ENCODE results near the gene FRMD4A.
"Not testable (repeated sequence)": the region's sequence is repeated elsewhere in the genome, so short reads cannot be mapped to it uniquely, and the experiment has no call there.

FRMD4A gene

GRCh38 chr10:14285941-14286560, 44.7 kb downstream of the FRMD4A start:
- DNase-seq, result no peak

DNA sequence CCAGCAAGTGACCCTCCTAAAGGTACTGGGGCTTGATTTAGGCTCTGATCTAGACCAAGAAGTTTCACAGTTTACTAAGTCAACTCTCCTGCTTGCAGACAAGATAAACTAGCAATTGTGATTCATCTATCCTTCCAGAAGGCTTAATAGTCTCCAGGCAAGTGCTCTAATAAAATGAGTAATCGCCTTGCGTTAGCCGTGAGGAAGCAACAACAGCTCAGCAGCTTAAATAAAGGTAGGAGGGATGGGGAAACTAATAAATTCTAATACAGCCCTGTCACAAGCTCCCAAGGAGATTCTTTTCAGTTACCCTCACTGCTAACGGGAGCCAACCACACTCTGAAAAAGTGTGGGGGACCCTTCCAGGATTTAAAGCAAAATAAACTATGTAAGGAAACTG, 48.4 kb downstream of the FRMD4A start:
- DNase-seq, result no peak

GRCh38 chr10:14278533-14278932, 52.2 kb downstream of the FRMD4A start:
- no peak for DNase-seq

DNA sequence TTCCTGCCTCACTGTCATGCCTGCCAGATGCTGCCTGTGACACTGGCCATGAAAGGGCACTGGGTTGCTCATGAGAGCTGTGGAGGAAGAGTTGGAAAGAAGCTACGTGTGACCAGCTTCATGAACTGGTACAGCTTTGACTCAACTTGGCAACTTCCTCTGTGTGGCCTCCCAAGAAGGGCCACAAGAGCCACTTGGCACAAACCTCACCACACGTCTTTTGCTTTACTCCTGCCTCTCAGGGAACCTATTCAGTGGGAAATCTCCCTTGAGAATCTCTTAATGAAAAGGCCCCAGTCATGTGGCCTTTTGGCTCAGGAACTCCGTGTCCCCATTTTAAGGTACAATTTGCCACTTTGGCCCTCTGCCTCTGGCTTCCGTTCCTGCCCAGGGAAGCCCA, 54.5 kb downstream of the FRMD4A start:
- DNase-seq, result no peak

DNA sequence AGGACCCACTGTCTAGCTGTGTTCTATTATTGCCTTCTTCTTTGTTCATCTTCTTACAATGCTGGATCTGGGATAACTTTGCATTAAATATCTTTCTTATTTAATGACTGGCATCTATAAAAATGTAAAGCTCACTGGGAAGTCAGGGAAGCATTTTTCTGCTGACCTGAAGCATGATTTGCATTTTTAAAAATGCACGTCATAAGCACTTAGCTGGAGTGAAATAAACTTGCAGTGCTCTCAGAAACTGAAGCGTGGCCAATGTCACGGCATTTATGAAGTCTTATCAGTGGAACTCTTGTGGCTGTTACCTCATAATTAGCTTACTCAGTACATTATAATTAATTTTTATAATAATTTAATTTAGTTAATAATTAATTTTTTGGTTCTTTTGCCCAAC, 59.1 kb downstream of the FRMD4A start:
- no peak for DNase-seq

- no peak for DNase-seq
These were observed 60.4 kb downstream of the FRMD4A start for GRCh38 chr10:14270370-14270769.

- DNase-seq, result no peak
These were observed 65.0 kb downstream of the FRMD4A start for GRCh38 chr10:14265709-14266108.

DNA sequence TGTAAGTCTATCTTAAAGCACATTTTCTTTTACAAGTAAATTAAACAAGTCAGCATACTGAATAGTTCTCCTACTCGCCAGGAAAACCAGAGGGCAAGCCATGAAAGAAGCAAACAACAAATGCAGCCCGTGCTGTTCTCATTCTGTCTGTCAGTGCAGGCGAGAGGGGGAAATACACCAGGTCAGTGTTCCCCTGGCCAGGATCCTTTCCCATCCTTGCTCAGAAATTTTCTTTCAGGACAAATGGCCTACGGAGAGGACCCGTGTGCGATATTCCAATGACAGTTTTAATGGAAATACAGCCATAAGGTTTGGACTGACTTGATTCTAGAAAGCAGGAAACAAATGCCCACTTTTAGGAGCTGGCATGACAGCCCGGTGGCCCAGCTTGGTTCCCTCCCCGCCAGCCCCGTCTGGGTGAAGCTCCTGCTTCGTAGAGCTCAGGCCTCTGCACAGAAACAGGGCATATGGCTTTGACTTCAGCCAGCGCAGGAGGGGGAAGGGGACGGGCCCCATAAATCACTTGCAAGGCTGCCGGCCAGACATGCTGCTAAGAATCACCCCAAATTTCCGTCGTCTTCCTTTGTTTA, 67.8 kb downstream of the FRMD4A start:
- DNase-seq, result no peak

DNA sequence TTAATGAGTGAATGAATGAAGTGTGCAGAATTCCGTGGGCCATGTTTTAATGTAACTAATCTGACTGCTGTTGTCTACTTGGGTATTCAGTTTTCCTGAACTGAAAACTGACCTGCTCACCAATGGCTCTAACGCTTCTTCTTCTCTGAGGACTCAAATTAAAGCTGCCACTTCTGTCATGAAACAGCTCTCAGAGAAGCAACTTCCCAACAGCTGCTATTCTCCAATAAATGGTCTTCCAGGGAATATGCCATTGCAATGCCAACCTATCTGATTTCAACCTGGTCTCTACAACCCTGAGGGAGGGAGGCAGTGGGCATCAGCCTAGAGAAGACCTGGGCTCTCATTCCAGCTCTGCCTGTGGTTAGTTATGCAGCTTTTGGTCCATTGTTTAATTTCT, 69.4 kb downstream of the FRMD4A start:
- no peak for DNase-seq

DNA sequence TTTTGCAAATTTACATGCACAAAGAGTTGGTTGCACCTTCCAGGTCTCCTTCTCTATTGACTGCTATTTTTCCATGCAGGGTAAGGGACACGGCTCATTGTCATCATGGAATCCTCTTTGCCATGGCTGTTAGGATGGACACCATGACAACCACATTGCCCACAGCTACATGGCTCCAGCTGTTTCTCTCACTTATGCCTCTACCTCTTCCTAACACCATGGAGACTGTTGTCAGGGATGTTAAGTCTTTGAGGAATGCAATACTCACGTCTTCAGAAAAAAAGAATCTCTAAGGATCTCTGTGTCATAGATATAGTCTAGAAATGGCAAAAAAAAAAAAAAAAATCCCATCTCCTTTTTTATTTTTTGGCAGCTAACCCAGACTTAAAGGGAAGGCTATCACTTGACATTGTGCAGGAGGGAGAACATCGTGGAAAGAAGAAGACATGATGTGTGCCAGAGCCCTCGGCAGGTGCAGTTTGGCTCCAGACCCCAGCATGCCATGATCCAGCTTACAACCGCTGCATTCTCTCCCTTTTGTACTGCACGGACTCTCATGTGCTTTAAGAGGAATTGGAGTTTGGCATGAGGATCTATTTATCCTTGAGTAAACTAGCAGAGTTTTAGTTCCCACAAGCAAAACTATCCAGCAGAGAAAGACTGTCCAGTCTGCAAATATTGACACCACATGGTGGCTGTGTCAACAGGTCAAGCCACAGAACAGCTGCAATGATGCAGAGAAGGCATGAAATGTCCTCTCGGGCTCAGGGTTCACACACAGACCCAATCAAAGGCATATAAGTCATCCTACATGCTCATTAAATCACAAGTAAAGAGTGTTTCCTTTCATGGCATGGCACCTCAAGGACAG, 70.8 kb downstream of the FRMD4A start:
- no peak for DNase-seq

DNA sequence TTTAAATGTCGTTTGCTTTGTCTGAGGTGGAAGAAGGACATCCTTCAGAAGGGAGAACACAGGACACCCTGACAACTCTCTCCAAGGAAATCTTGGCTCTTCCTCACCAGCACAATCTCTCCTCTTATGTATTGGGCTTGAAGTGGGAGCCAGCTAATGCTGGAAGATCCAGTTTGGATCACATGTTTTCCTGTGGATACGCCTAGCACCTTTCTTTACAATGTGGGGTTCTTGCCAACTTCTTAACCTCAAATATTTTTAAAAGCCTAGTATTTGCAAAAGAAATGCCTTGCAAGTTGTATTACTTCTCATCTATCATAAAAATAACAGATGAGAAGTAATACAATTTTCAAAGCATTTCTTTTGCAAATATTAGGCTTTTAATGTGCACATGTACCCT, 76.4 kb downstream of the FRMD4A start:
- no peak for DNase-seq

GRCh38 chr10:14253711-14254110, 77.0 kb downstream of the FRMD4A start:
- no peak for DNase-seq

DNA sequence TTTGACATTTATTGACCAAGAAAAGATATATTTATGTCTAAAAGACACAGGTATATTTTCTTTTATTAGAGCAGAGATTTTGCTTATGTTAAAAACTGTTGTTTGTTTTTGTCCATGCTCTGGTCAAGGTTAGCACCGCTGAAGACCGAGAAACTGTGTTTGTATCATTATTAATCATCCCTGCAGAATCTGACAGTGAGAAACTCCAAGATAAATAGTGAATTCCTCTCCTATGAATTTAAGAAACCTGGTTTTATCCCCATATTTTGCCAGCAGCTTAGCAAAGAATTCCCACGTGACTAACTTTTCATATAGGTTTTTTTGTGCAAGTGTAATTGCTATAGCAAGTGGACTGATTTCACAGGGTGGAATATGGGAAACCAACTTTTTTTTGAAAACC, 77.6 kb downstream of the FRMD4A start:
- no peak for DNase-seq

- no peak for DNase-seq
These were observed 80.1 kb downstream of the FRMD4A start for GRCh38 chr10:14250496-14251076.

DNA sequence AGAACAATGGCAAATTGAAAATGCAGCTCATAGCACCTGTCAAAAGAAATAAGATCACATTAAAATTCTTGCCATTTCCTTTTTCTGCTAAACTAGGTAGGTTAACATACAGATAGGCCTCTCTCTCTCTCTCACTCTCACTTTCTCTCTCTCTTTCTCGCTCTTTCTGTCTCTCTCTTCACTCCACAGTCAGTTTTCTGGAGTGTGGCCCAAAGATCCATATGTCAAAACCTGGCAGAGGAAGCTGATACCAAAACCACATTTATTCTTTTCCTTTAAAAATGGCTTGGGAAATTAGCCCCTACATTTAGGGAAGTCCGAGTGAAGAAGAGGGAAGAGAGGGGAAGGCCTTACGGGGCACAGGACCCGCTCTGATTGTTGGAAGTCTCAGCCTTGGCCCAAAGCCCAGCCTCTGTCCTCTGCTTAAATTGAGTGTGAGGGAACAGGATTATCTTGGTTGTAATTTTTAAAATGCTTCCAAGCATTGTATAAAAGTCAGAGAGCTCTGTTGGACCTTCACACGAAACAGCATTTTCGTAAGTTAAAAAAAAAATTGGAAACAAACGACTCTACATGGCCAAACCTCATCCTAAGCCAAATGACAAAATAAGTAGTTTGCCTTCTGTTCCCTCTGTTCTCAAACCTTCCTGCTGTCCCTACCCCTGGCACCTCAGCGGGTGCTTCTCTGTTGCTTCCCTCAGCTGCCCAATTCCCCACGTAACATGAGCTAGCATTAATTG, 83.2 kb downstream of the FRMD4A start:
- no peak for DNase-seq

- no peak for DNase-seq
These were observed 85.9 kb downstream of the FRMD4A start for GRCh38 chr10:14244801-14245211.

- no peak for DNase-seq
These were observed 86.6 kb downstream of the FRMD4A start for GRCh38 chr10:14244147-14244546.

GRCh38 chr10:14243221-14243620, 87.5 kb downstream of the FRMD4A start:
- DNase-seq, result no peak

GRCh38 chr10:14241196-14241595, 89.5 kb downstream of the FRMD4A start:
- no peak for DNase-seq

DNA sequence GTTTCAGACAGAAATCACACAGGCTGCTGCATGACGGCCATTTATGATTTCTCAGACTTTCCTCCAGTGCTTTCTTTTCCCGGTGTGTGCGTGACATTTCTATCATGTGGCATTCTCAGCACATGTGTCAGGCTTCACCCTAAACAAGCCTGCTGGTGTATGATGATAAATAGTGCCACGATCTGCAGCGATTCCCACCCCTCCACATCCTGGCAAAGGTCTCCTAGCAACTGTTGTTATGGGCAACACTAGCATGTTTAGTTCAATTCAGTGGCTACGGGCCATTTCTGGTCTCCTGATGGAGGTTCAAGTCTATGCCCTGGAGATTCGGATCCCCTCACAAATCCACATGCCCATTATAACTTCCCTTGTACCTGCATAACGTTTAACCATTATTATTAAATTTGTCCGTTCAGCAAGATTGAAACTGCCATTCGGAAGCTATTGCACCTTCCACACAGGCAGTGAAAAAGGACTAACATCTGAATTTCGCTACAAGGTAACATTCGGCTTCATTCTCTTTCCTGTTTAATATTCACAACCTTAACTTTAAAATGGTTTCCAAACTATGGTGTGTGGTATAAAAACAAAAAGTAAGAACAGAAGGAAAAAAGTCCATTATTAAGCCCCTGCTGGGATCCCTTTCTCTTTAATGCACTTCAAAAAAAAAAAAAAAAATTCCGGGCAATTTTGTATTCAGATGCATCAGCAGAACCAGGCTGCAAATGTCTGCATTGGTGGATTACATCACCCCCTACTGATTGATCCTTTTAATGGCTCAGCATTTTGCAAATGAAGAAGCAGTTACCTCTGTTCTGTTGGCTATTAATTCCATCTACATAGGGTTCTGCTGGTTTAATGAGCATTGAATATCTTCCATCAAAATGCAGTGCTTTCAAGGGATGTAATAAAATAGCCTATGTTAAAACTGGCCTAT, 90.2 kb downstream of the FRMD4A start:
- peak; percentile 6 for DNase-seq

DNA sequence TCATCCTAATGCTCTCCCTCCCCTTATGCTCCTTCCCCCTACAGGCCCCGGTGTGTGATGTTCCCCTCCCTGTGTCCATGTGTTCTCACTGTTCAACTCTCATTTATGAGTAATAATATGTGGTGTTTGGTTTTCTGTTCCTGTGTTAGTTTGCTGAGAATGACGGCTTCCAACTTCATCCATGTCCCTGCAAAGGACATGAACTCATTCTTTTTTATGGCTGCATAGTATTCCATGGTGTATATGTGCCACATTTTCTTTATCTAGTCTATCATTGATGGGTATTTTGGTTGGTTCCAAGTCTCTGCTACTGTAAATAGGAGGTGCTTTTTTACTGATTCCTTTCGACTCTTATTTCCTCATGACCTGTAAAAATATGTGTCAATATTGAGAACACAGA, 92.1 kb downstream of the FRMD4A start:
- not testable (repeated sequence) for DNase-seq

GRCh38 chr10:14236341-14236740, 94.4 kb downstream of the FRMD4A start:
- no peak for DNase-seq

All from activated CD4-positive, alpha-beta T cell treated with anti-CD3 and anti-CD28 coated beads for 48 hours (primary cell).